SK-N-DZ (cell line): Measurements from ENCODE around the gene GLRX5.
"Not testable (repeated sequence)": the region's sequence is repeated elsewhere in the genome, so short reads cannot be mapped to it uniquely, and the experiment has no call there.

Experiments used
- DNase-seq: peaks from one replicate; pipeline ENCODE4 v3.0.0-alpha.2; 2015; ENCODE audit warnings: low spot score

Gene GLRX5

GRCh38 chr14:95498622-95499353, 36.1 kb upstream of the GLRX5 start:
- no peak for DNase-seq

DNA sequence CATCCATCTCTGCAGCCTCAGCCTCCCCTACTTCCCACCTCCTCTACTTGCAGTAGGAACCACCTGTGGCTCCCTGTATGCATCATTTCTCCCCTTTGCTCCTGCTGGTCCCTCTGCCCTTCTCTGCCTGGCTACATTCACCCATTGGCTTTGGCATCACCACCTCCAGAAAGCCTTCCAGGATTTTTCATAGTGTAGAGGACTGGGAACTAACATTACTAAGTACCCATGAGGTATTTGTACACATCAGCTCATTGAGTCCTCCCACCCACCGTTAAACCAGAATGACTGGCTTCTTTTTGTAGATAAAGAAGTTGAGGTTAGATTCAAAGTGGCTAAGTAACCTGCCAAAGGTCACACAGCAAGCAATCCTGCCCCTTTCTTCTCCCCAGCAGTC, 35.5 kb upstream of the GLRX5 start:
- no peak for DNase-seq

- DNase-seq: no peak
Observed at GRCh38 chr14:95500201-95500681, 34.6 kb upstream of the GLRX5 start.

GRCh38 chr14:95500772-95501401, 34.0 kb upstream of the GLRX5 start:
- DNase-seq: no peak

- peak; percentile 50 for DNase-seq
Observed at GRCh38 chr14:95502381-95502950, 32.4 kb upstream of the GLRX5 start.

- no peak for DNase-seq
Observed at GRCh38 chr14:95503365-95504134, 31.3 kb upstream of the GLRX5 start.

DNA sequence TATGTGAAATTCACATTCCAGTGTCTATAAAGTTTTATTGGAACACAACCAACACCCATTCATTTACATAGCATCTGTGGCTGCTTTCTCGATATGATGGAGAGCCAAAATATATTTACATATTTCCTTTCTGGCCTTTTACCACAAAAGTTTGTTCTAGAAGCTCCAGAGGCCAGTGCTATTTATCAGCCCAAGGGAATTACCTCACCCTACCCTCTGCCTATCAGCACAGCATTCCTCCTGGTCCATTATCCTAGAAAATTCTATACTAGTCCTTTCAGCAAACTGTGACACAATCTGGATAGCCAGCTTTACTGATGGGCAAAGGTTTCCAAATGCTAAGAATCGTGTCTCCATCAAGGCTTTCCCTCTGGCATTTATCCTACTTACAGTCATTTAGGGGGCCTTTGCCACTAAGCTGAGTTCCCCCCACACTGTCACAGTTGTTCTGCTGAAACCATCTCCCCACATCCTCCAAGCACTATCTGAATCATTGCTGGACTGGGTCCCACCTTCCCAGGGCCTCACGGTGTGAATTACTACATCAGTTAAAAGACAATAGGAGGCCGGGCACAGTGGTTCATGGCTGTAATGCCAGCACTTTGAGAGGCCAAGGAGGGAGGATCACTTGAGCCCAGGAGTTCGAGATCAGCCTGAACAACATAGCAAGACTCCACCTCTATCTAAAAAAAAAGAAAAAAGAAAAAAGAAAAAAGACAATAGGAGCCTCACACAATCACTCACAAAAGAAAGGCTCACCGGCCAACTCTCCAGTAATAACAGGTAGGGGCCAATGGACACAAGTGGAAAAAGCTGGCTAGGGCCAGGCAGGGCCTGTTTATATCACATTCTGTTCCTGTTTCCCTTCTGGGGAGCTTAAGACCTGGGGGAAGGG, 30.5 kb upstream of the GLRX5 start:
- DNase-seq: no peak

GRCh38 chr14:95505030-95505589, 29.7 kb upstream of the GLRX5 start:
- no peak for DNase-seq

- no peak for DNase-seq
Observed at GRCh38 chr14:95507174-95507573, 27.7 kb upstream of the GLRX5 start.

- DNase-seq: no peak
Observed at GRCh38 chr14:95507701-95508103, 27.1 kb upstream of the GLRX5 start.

GRCh38 chr14:95508377-95508776, 26.5 kb upstream of the GLRX5 start:
- DNase-seq: no peak

- DNase-seq: no peak
Observed at GRCh38 chr14:95509495-95509894, 25.4 kb upstream of the GLRX5 start.

- not testable (repeated sequence) for DNase-seq
Observed at GRCh38 chr14:95510344-95510743, 24.5 kb upstream of the GLRX5 start.

DNA sequence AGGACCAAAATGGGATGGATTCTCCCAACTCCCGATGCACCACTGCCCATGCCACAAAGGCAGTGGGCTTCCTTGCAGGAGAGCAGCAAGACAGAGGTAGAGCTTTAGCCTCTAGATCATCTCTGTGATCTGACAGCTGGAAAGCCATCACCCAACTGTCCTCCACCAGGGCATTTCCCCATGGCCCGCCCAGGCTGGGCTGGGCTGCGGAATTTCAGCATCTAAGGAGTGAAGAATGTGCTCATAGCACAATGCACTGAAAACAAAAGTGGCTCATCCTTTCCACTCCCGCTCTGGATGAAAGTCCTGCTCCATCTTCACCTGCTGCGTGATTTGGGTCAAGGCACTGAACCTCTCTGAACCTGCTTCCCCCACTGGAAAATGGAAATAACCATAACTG, 24.0 kb upstream of the GLRX5 start:
- no peak for DNase-seq

- DNase-seq: no peak
Observed at GRCh38 chr14:95511687-95512086, 23.2 kb upstream of the GLRX5 start.

DNA sequence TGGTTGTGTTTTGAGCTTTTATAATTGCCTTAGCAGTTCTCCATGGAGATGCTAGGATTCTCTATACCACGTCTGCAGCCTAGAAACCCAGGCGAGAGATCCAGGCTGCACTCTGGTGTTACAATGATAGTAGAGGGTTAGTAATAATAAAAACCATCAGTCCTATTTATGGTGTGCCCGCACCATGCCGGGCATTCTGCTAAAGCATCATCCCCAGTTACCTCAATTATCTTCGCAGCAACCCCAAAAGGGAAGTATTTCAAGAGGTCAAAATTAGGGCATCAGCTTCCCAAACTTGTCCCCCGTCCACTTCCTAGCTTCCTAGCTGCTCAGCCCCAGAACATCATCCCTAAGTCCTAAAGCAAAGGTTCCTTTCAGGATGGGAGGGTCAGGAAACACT, 21.6 kb upstream of the GLRX5 start:
- DNase-seq: no peak

DNA sequence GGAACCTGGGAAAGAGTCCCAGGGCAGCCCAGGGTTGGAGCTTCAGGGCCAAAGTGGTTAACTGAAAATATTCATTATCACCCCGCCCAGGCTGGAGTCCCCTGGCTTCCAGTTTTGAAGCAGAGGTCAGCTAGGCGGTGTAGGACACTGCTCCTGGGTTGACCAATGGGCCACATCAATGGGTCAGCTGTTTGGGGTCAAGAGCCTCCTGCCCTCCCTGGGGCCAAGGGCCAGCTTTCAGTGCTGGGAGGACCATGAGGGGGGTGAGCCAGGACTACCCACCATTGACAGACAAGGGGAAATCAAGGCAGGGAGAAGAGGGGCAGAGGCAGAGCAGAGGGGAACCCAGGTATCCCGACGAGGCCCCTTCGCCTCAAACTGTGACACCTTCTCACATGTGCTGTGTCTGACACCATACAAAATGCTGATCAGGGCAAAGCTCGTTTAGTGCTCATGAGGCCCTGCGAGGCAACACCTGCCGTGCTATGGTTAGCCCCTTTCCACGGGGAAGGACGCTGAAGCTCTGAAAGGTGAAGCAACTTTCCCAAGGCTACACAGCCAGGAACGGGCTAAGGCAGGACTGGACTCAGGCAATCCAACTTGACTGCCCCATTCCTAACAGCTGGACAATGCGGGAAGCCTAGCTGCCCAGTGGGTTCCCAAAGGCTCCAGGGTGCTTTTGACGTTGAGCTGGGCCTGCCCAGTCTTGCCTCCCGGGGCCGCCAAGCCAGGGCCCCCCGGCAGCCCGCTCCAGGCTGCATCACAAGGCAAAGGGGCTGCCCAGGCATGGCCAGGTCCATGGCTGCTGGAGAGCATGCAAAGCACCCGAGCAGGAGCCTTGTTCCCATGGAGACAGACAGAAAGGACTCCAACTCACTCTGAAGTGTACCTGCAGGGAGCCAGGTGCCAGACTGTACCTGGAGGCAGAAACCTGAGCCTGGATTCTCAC, 20.4 kb upstream of the GLRX5 start:
- no peak for DNase-seq

DNA sequence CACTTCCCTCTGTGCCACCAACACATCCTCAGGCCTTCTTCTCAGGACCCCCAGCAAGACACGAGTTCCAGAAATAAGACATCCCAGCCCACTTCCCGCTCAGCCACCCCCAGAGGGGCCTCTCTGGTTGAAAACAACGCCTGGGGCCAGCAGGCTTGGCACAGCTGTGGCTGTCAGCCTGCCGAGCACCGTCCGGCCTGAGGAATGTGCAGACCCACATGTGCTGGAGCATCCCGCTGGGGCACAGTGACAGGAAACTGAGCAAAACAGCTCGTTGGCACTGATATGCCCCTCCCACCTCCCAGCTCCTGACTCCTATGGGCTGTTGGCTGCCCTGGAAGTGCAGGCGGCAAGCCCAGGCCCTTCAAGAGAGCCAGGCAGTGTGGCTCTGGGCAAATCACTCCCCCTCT, 19.8 kb upstream of the GLRX5 start:
- no peak for DNase-seq
